Measurements from ENCODE around the gene PRPF39. TPM values are rescaled to one million over a fixed set of nuclear protein-coding genes. Genes with fewer than 3 reads are reported as not detected.
"Not testable (repeated sequence)": the region's sequence is repeated elsewhere in the genome, so short reads cannot be mapped to it uniquely, and the experiment has no call there.

PRPF39 gene
- total RNA-seq, 4 donors from 2014 or later = 37.4 to 99.4 (median 40.6) TPM

DNA sequence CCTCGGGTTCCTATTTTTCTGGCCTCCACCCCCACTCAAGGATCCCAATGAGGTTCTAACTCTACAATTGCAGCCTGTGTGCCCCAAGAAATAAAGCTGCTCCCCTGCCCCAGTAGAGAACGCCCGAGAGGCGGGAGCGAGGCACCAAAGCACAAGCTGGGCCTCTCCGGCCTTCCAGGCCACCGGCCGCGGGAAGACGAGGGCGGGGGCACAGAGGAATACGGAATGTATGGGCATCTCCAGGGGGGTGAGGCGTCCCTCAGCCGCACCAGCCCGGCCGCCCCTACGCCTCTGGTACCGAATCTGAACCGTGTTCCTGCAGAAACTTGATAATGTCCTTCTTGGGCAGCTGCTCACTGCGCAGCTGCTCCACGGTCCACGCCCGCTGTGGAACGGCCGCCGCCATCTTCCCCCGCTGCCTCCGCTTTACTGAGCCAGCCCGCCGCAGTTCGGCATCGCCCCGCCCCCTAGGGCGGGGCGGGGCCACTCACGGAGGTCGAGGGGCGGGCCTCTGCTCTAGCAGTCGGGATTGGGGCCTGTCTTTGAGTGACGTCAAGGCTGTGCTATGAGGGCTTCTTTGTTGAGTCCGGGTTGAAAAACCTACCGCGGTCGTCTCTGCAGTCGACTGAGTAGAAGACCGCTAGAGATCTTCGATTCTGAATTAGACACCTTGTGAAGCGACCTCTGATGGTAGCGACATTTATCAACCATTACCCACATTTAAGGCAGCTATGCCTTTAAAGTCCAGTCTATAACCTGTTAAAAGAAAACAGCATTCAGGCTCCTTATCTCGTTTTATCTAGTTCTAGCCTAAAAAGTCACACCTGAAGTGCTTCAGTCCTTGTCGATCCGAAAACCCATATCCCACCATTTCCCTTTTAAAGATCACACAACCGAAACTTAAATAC lies 50.4 kb downstream of the PRPF39 start, which contains the start of gene FKBP3:
FKBP3 (minus strand) TSS at position 431 of the 908 bp plus-strand sequence; CDS start at position 406, 25 bp downstream.
- TF ChIP-seq, protein P1, sequence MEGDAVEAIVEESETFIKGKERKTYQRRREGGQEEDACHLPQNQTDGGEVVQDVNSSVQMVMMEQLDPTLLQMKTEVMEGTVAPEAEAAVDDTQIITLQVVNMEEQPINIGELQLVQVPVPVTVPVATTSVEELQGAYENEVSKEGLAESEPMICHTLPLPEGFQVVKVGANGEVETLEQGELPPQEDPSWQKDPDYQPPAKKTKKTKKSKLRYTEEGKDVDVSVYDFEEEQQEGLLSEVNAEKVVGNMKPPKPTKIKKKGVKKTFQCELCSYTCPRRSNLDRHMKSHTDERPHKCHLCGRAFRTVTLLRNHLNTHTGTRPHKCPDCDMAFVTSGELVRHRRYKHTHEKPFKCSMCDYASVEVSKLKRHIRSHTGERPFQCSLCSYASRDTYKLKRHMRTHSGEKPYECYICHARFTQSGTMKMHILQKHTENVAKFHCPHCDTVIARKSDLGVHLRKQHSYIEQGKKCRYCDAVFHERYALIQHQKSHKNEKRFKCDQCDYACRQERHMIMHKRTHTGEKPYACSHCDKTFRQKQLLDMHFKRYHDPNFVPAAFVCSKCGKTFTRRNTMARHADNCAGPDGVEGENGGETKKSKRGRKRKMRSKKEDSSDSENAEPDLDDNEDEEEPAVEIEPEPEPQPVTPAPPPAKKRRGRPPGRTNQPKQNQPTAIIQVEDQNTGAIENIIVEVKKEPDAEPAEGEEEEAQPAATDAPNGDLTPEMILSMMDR (IDR thresholded peaks at IDR 0.05) = no peak
- TF ChIP-seq EP300 (IDR thresholded peaks at IDR 0.05) (no peak), POLR2AphosphoS5 (IDR thresholded peaks at IDR 0.05) (peak in 2 of 3 donors; percentile 62 to 92), POLR2A (IDR thresholded peaks at IDR 0.05) (peak; percentile 20 to 67)
- Histone ChIP-seq H3K27ac (peak within 1 kb of the TSS; percentile 81), H3K4me1 (peaks cover 45% of the 10 kb centered on the region), H3K9me3 (no peaks in the 10 kb centered on the region), H3K27me3 (no peaks in the 10 kb centered on the region), H3K36me3 (no peaks in the 10 kb centered on the region), H3K4me3 (peak within 1 kb of the TSS; percentile 91)
- under 1% methylated on average over 33 of the region's 53 CpGs for WGBS
- peak; percentile 97 for DNase-seq (ENCODE audit: low spot score in 2 of 2)

DNA sequence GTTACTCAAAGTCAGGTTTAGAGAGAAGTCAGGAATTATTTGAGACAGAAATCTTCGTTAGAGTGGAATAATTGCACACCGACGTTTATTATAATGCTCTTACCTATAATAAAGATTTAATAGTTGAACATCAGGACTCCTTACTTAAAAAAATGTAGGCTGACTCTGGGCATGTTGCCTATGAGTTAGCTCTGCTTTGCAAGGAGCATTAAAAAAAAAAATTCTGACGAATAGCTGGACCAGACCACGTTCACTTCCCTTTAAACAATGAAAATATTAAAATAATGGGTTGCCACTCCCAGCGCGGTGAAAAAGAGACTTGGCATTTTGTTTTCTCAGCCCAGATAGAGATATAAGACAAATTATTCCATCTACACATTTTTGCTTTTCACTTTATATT lies 51.2 kb downstream of the PRPF39 start:
- TF ChIP-seq POLR2AphosphoS5 (IDR thresholded peaks at IDR 0.05) (no peak), EP300 (IDR thresholded peaks at IDR 0.05) (no peak), POLR2A (IDR thresholded peaks at IDR 0.05) (no peak)
- TF ChIP-seq, protein P1 (IDR thresholded peaks at IDR 0.05) = no peak
- WGBS = under 1% methylated on average over 7 of the region's 7 CpGs
- Histone ChIP-seq H3K36me3 (no peaks in the 10 kb centered on the region), H3K27ac (peak overlapping the region; percentile 81), H3K27me3 (no peaks in the 10 kb centered on the region), H3K9me3 (no peaks in the 10 kb centered on the region), H3K4me1 (peaks cover 45% of the 10 kb centered on the region), H3K4me3 (peak overlapping the region; percentile 91)
- no peak for DNase-seq (ENCODE audit: low spot score in 2 of 2)

DNA sequence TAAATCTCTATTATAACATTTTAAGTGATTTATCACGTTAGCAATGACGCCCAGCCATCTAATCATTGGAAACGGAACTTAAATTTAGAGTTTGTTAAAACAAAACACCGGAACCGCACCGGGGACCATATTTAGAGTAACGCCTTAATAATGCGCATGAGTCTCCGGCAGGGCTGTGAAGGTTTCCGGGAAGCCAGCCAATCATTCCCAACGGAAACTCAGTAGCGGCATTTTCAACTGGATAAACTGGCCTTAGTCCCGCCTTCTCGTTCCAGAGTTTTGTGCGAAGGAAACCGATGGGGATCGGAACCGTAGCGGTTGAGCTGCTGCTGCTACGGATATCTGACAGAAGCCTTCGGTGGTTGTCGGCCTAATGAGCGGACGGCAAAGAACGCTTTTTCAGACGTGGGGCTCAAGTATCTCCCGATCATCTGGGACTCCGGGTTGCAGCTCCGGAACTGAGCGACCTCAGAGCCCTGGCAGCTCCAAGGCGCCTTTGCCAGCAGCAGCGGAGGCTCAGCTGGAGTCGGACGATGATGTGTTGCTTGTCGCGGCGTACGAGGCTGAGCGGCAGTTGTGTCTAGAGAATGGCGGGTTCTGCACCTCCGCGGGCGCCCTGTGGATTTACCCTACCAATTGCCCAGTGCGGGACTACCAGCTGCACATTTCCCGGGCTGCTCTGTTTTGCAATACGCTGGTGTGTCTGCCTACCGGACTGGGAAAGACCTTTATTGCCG lies 51.9 kb downstream of the PRPF39 start, which contains the start of gene FANCM:
FANCM (plus strand) TSS at position 272 of the 737 bp plus-strand sequence; CDS start at position 374, 102 bp downstream.
- Histone ChIP-seq H3K4me3 (peak within 1 kb of the TSS; percentile 91), H3K9me3 (no peaks in the 10 kb centered on the region), H3K4me1 (peaks cover 45% of the 10 kb centered on the region), H3K27me3 (no peaks in the 10 kb centered on the region), H3K27ac (peak within 1 kb of the TSS; percentile 81), H3K36me3 (no peaks in the 10 kb centered on the region)
- TF ChIP-seq POLR2AphosphoS5 (IDR thresholded peaks at IDR 0.05) = peak in 2 of 3 donors; percentile 65 to 80
- no peak for TF ChIP-seq EP300 (IDR thresholded peaks at IDR 0.05)
- 0% methylated on average over 31 of the region's 48 CpGs for WGBS
- peak; percentile 96 to 97 for DNase-seq (ENCODE audit: low spot score in 2 of 2)

DNA sequence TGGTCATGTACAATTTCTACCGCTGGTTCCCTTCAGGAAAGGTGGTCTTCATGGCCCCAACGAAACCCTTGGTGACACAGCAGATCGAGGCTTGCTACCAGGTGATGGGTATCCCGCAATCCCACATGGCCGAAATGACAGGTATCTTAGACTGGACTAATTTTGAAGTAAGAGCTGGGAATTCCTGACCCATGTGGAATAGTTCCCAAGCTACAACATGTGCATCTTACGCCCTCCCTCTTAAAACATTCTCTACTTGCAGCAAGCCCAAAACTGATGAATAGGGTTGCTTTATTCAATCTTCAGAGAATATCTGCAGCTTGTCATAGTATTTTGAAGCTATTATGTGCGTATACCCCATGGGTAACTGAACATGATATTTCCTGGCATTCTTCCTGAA lies 52.5 kb downstream of the PRPF39 start:
- peak overlapping the region; percentile 91 for H3K4me3 ChIP-seq
- TF ChIP-seq, protein P1 (IDR thresholded peaks at IDR 0.05) = no peak
- TF ChIP-seq EP300 (IDR thresholded peaks at IDR 0.05) = no peak
- no peak for TF ChIP-seq POLR2AphosphoS5 (IDR thresholded peaks at IDR 0.05)
- TF ChIP-seq POLR2A (IDR thresholded peaks at IDR 0.05) = no peak
- peaks cover 45% of the 10 kb centered on the region for H3K4me1 ChIP-seq
- H3K9me3 ChIP-seq = no peaks in the 10 kb centered on the region
- DNase-seq (ENCODE audit: low spot score in 2 of 2) = no peak
- H3K36me3 ChIP-seq = no peaks in the 10 kb centered on the region
- WGBS = 0% methylated on average over 3 of the region's 7 CpGs
- H3K27ac ChIP-seq = peak overlapping the region; percentile 81
- H3K27me3 ChIP-seq = no peaks in the 10 kb centered on the region

DNA sequence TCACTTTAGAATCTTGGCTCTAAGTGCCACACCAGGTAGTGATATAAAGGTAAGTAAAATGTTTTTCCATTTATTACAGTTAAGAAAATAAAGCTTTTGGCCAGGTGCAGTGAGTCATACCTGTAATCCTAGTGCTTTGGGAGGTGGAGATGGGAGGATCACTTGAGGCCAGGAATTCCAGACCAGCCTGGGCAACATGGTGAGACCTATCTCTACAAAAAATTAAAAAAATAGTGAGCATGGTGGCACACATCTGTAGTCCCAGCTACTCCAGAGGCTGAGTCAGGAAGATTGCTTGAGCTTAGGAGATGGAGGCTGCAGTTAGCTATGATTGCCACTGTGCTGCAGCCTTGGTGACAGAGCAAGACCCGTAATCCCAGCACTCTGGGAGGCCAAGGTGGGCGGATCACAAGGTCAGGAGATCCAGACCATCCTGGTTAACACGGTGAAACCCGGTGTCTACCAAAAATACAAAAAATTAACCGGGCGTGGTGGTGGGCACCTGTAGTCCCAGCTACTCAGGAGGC lies 56.8 kb downstream of the PRPF39 start:
- Histone ChIP-seq H3K36me3 (no peaks in the 10 kb centered on the region), H3K9me3 (no peaks in the 10 kb centered on the region), H3K4me1 (peaks cover 22% of the 10 kb centered on the region), H3K27ac (no peak overlapping the region), H3K27me3 (no peaks in the 10 kb centered on the region), H3K4me3 (no peak overlapping the region)
- no peak for TF ChIP-seq EP300 (IDR thresholded peaks at IDR 0.05)
- TF ChIP-seq, protein P1 (IDR thresholded peaks at IDR 0.05) = no peak
- TF ChIP-seq POLR2AphosphoS5 (IDR thresholded peaks at IDR 0.05) = no peak
- TF ChIP-seq POLR2A (IDR thresholded peaks at IDR 0.05) = no peak
- no peak for DNase-seq (ENCODE audit: low spot score in 2 of 2)
- 98% methylated on average over 6 of the region's 6 CpGs for WGBS

DNA sequence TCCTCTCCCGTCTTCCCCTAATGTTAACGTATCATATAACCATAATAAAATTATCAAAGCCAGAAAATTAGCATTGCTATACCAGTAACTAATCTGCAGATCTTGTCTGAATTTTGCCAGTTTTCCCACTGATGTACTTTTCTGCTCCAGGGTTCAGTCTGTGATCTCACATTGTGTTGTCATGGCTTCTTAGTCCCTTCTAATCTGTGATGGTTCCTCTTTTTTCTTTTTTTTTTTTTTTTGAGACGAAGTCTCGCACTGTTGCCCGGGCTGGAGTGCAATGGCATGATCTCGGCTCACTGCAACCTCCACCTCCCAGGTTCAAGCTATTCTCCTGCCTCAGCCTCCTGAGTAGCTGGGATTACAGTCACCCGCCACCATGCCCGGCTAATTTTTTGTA lies 58.2 kb downstream of the PRPF39 start:
- H3K9me3 ChIP-seq = not testable (repeated sequence)
- H3K4me1 ChIP-seq = peaks cover 11% of the 10 kb centered on the region

More for the DNA sequence above, 58.2 kb downstream of the PRPF39 start:
- DNase-seq (ENCODE audit: low spot score in 2 of 2); H3K27me3 ChIP-seq; H3K4me3 ChIP-seq; H3K36me3 ChIP-seq; H3K27ac ChIP-seq: not testable (repeated sequence)
- WGBS = 90% methylated on average over 8 of the region's 8 CpGs

All from suprapubic skin (tissue), 4 donors.